HG03520 (cell line): ENCODE data around the gene RNF213.
"Not testable (repeated sequence)": the region's sequence is repeated elsewhere in the genome, so short reads cannot be mapped to it uniquely, and the experiment has no call there.

Experiments used
- ATAC-seq: cut with Tn5 transposase; IDR thresholded peaks from one replicate; pipeline ENCODE4 v1.9.1; 2021; ENCODE audit warnings: mild to moderate bottlenecking, moderate library complexity; ENCODE audit not compliant: unreplicated experiment

The RNF213 gene

GRCh38 chr17:80384078-80384960 is 123.7 kb downstream of the RNF213 start:
- ATAC-seq = no peak

- no peak for ATAC-seq
Observed at GRCh38 chr17:80385046-80385445, 124.4 kb downstream of the RNF213 start.

- ATAC-seq = no peak
Observed at GRCh38 chr17:80386341-80386740, 125.7 kb downstream of the RNF213 start.

- ATAC-seq = no peak
Observed at GRCh38 chr17:80387071-80387470, 126.4 kb downstream of the RNF213 start.

- ATAC-seq = no peak
Observed at GRCh38 chr17:80388175-80388574, 127.5 kb downstream of the RNF213 start.

GRCh38 chr17:80388601-80389000 is 127.9 kb downstream of the RNF213 start:
- no peak for ATAC-seq

GRCh38 chr17:80389011-80389995 is 128.7 kb downstream of the RNF213 start:
- no peak for ATAC-seq

- ATAC-seq = no peak
Observed at GRCh38 chr17:80393241-80393890, 132.7 kb downstream of the RNF213 start.

GRCh38 chr17:80393961-80394360 is 133.3 kb downstream of the RNF213 start:
- no peak for ATAC-seq

- ATAC-seq = no peak
Observed at GRCh38 chr17:80394629-80395216, 134.1 kb downstream of the RNF213 start.

- ATAC-seq = no peak
Observed at GRCh38 chr17:80395402-80396151, 134.9 kb downstream of the RNF213 start.

GRCh38 chr17:80396157-80397033 is 135.7 kb downstream of the RNF213 start:
- ATAC-seq = no peak

GRCh38 chr17:80397034-80397387 is 136.4 kb downstream of the RNF213 start:
- no peak for ATAC-seq

GRCh38 chr17:80397686-80398085 is 137.0 kb downstream of the RNF213 start:
- no peak for ATAC-seq

- ATAC-seq = not testable (repeated sequence)
Observed at GRCh38 chr17:80401086-80401485, 140.4 kb downstream of the RNF213 start.

- not testable (repeated sequence) for ATAC-seq
Observed at GRCh38 chr17:80402102-80402501, 141.4 kb downstream of the RNF213 start.

- ATAC-seq = no peak
Observed at GRCh38 chr17:80402959-80403358, 142.3 kb downstream of the RNF213 start.

- no peak for ATAC-seq
Observed at GRCh38 chr17:80406146-80406545, 145.5 kb downstream of the RNF213 start.

- ATAC-seq = not testable (repeated sequence)
Observed at GRCh38 chr17:80407917-80408316, 147.3 kb downstream of the RNF213 start.
